ENCODE data around the gene LRSAM1.

DNA sequence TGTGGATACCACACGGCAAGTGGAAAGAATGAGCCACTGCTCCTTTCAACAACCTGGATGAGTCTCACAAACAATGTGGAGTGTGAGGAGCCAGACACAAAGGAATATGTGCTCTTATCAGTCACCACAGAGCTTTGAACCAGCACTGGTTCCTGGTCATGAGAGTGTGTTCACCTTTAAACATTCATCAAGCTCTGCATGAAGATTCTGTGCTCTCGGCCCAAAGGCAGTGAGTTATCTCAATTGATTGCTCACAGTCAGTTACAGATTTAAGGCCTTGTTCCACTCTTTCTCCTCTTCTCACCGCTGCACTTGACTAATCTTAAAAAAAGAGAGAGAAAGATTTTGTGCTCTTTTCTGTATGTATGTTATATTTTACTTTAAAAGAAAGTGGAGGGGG is 19.4 kb downstream of the LRSAM1 start:
- no peak for TF ChIP-seq CTCF (IDR thresholded peaks at IDR 0.05)
- no peak for TF ChIP-seq POLR2A (IDR thresholded peaks at IDR 0.05)
